ENCODE measurements around the gene HTR1E. TPM values are rescaled to one million over a fixed set of nuclear protein-coding genes. Genes with fewer than 3 reads are reported as not detected.

The HTR1E gene
- total RNA-seq, 1 experiment from 2014 or later: not detected

GRCh38 chr6:87029711-87030314 is 92.5 kb downstream of the HTR1E start:
- Histone ChIP-seq H3K4me1 (ENCODE audit: insufficient read depth, low read length, poor library complexity, severe bottlenecking) (no peaks in the 10 kb centered on the region), H3K27ac (ENCODE audit: low read depth, low read length, poor library complexity, severe bottlenecking) (no peak overlapping the region), H3K36me3 (ENCODE audit: insufficient read depth, low read length, poor library complexity, severe bottlenecking) (no peaks in the 10 kb centered on the region), H3K9me3 (ENCODE audit: low read depth, low read length, poor library complexity, severe bottlenecking) (no peaks in the 10 kb centered on the region), H3K4me3 (ENCODE audit: low read depth, low read length, poor library complexity, severe bottlenecking) (no peak overlapping the region), H3K27me3 (replicated peaks; ENCODE audit: insufficient read depth, low read depth, low read length, poor library complexity) (peaks cover 5% of the 10 kb centered on the region)
- ChIA-PET CTCF (no interaction called here), POLR2A (ENCODE audit: low non-redundant PET) (no interaction called here)
- TF ChIP-seq, protein P1, sequence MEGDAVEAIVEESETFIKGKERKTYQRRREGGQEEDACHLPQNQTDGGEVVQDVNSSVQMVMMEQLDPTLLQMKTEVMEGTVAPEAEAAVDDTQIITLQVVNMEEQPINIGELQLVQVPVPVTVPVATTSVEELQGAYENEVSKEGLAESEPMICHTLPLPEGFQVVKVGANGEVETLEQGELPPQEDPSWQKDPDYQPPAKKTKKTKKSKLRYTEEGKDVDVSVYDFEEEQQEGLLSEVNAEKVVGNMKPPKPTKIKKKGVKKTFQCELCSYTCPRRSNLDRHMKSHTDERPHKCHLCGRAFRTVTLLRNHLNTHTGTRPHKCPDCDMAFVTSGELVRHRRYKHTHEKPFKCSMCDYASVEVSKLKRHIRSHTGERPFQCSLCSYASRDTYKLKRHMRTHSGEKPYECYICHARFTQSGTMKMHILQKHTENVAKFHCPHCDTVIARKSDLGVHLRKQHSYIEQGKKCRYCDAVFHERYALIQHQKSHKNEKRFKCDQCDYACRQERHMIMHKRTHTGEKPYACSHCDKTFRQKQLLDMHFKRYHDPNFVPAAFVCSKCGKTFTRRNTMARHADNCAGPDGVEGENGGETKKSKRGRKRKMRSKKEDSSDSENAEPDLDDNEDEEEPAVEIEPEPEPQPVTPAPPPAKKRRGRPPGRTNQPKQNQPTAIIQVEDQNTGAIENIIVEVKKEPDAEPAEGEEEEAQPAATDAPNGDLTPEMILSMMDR (conservative IDR thresholded peaks at IDR 0.05; ENCODE audit: low read depth, low read length): peak; percentile 74
- TF ChIP-seq EZH2 (IDR thresholded peaks at IDR 0.05; ENCODE audit: borderline replicate concordance, low read depth, low read length, poor library complexity, severe bottlenecking): no peak
- intact Hi-C loops (cut with micrococcal nuclease; ENCODE audit: unreplicated experiment): loop anchor here (5.0 to 10.0 kb wide), 2 partner anchors 1105 to 1273 kb away; no protein-coding TSS in a partner anchor
- DNase-seq (ENCODE audit: low spot score): peak; percentile 55
- BruUV-seq (replicated peaks): no TSS peak

- DNase-seq (ENCODE audit: low spot score): no peak
- H3K4me1 ChIP-seq (ENCODE audit: insufficient read depth, low read length, poor library complexity, severe bottlenecking): no peaks in the 10 kb centered on the region
- no peaks in the 10 kb centered on the region for H3K36me3 ChIP-seq (ENCODE audit: insufficient read depth, low read length, poor library complexity, severe bottlenecking)
- ChIA-PET CTCF (no interaction called here), POLR2A (ENCODE audit: low non-redundant PET) (no interaction called here)
- peaks cover 8% of the 10 kb centered on the region for H3K27me3 ChIP-seq (replicated peaks; ENCODE audit: insufficient read depth, low read depth, low read length, poor library complexity)
- no TSS peak for BruUV-seq (replicated peaks)
- TF ChIP-seq, protein P1 (conservative IDR thresholded peaks at IDR 0.05; ENCODE audit: low read depth, low read length): no peak
- no peaks in the 10 kb centered on the region for H3K9me3 ChIP-seq (ENCODE audit: low read depth, low read length, poor library complexity, severe bottlenecking)
- no peak overlapping the region for H3K4me3 ChIP-seq (ENCODE audit: low read depth, low read length, poor library complexity, severe bottlenecking)
- no peak overlapping the region for H3K27ac ChIP-seq (ENCODE audit: low read depth, low read length, poor library complexity, severe bottlenecking)
- intact Hi-C loops (cut with micrococcal nuclease; ENCODE audit: unreplicated experiment): no loop called here
Measured at GRCh38 chr6:87040729-87041128, 103.4 kb downstream of the HTR1E start.

GRCh38 chr6:87045521-87046075 is 108.3 kb downstream of the HTR1E start:
- Histone ChIP-seq H3K4me1 (ENCODE audit: insufficient read depth, low read length, poor library complexity, severe bottlenecking) (no peaks in the 10 kb centered on the region), H3K27me3 (replicated peaks; ENCODE audit: insufficient read depth, low read depth, low read length, poor library complexity) (peaks cover 34% of the 10 kb centered on the region), H3K27ac (ENCODE audit: low read depth, low read length, poor library complexity, severe bottlenecking) (no peak overlapping the region), H3K4me3 (ENCODE audit: low read depth, low read length, poor library complexity, severe bottlenecking) (no peak overlapping the region), H3K36me3 (ENCODE audit: insufficient read depth, low read length, poor library complexity, severe bottlenecking) (no peaks in the 10 kb centered on the region), H3K9me3 (ENCODE audit: low read depth, low read length, poor library complexity, severe bottlenecking) (no peaks in the 10 kb centered on the region)
- BruUV-seq (replicated peaks): no TSS peak
- ChIA-PET POLR2A (ENCODE audit: low non-redundant PET) (no interaction called here), CTCF (no interaction called here)
- TF ChIP-seq, protein P1 (conservative IDR thresholded peaks at IDR 0.05; ENCODE audit: low read depth, low read length): no peak
- TF ChIP-seq EZH2 (IDR thresholded peaks at IDR 0.05; ENCODE audit: borderline replicate concordance, low read depth, low read length, poor library complexity, severe bottlenecking): no peak
- intact Hi-C loops (cut with micrococcal nuclease; ENCODE audit: unreplicated experiment): no loop called here
- DNase-seq (ENCODE audit: low spot score): no peak
